NCI-H128 (cell line): ENCODE data around the gene IL1RAPL1.

ENCODE experiments used
- DNase-seq: peaks from one replicate; lab custom pipeline; 2025; ENCODE audit not compliant: unreplicated experiment; lab: John Stamatoyannopoulos, UW

Gene IL1RAPL1

DNA sequence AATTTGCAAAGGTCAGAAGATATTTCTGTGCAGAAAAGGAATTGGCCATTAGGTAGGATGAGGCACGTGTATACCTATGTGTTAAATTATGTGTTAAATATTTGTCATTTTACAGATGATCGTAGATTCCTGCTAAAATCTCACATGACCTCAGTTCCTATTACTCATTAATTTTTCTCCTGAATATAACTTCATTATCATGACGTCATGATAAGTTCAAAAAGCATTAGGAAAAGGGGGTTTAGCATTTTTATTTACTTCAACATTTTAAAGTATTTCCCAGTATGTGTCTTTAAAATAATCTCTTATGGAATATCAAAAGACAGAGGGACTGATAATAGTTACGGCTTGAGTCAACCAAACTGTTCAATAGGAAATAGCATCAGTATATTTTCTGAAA, 372.8 kb downstream of the IL1RAPL1 start:
- no peak for DNase-seq

DNA sequence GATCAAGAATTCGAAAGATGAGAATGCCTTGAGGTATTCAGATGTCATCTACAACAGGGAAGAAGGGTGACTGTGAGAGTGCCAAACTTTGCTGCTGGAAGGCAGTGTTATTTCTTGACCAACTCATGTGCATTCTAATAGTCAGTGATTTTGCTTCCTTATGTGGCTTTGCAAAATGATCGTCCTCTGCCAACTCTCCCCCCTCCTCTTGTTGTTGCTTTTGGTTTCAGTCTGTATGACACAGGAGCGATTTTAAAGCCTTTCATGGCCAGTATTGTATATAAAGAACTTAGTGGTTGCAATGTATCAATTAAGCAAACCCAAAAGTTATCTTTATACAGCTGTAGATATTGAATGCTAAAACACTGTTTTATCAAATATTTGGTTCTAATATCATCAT, 379.1 kb downstream of the IL1RAPL1 start:
- DNase-seq, result no peak

DNA sequence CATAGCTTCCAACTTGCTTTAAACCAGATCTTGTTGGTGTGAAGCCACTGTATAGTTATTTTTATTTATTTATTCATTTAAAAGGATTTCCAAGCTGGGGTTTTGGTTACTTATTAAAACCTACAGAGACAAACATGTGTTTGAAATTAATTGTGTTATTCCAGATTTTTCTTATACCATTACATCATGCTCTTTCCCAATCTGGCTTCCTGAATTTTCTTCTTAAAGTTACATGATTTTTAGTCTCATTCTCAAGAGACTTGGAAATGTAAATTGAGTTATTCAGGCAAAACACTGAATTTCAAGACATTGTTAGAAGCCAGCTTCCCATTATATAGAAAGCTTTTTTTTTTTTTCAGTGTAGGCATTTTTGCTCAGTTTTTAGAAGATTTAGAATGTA, 381.9 kb downstream of the IL1RAPL1 start:
- DNase-seq, result no peak

DNA sequence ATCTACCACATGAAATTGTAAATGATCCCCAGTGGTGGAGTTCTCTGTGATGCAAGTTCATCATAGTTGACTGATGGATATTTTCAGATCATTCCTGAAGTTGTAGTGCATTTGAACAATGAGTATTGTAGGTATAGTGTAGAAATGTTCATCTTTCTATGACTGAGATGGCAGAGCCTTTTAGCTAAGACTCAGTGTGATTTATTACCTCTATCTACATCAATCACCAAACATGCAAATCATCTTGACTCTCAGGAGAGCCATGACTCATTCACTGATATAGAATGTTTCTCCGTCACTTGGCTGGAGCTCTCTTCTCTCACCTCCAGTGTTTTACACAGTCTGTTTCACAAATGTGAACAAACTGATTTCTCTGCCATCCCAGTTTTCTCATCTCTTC, 392.6 kb downstream of the IL1RAPL1 start:
- no peak for DNase-seq

DNA sequence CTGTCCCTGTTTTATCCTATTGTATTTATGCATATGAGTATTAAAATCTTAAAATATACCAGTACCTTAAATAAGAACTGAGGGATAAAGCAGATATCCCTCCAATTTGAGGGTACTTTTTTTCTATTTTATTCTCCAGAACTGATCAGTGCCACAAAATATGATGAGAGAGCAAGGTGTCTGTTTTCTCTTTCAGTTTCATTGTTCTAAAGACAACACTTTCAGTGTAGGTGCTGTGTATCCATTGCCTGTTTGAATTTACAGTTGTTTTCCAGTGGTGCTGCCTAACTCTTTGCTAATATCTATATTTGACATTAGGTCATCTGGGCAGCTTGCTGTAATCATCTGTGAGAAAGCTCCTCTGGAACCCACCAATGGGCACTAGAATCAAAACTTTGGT, 394.7 kb downstream of the IL1RAPL1 start:
- DNase-seq, result no peak

DNA sequence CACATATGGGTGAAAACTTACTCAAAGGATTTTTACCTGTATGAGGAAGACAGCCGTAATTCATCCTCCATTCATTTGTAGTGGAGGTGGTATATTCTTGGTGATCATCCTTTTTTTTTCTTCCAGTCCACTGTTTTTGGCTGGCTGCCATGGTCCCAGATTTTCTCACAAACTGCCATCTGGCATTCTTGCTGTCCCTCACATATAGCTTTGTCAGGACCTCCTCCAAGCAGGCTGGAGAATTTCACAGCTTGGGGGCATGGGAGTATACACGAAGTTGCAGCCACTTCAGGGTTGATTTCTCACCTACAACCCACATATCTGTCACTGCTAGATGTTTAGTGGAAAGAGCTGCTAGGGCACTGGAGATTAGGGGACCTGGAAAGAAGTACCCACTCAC, 401.0 kb downstream of the IL1RAPL1 start:
- DNase-seq, result no peak

DNA sequence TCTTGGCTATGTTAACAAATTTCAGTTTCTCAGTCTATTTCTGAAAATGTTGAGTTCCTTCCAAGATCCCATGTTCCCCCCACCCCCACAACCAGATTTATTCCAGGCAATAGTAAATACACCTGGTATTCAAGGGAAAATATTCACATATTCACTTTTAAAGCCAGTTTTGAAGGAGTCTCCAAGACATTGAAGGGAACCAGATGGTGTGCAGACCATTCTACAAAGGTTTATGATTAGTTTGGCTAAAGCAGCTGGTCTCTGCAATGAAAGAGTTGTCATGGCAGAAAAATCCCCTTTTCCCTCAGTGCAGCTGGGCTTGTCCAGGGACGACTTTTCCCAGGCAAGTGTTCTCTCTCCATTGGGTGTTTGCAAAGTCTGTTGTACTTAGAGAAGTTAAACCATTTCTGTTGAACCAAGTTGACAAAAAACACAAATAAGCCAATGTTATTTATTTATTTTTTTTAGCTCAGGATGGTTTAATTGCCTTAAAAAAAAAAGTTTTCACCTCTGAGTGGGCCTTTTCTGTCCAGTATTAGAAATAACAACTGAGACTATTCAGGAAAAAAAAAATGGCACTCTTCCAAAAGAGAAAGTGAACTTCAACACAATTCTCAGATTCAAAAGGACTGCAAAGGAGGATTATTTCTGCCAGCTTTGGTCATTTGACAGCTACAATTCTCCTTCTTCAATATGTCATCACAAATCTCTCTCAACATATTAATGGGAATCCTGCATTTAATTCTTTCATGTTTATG, 410.6 kb downstream of the IL1RAPL1 start:
- DNase-seq, result no peak

DNA sequence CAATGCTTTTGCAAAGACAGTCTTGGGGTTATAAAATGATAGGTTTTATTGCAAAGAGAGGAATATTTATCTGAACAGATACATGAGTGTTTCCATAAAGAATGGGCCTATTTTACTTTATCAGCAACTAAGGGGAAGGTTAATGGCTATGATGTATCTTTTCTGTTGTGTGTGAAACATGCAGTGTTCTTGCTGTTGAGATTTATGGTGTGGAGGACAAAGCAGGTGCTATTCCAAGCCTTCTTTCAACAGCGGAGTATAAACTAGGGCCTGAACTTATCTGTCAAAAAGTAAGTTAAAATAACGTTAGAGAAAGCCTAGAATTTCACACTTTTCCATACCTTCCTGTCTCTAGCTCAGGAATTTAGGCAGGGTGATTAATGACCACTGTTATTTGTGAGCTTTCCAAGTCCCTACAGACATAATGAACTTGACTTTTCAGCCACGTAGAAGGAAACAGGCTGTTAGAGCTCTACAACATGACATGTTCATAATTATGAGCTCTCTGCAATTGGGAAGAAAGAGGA, 411.4 kb downstream of the IL1RAPL1 start:
- no peak for DNase-seq

DNA sequence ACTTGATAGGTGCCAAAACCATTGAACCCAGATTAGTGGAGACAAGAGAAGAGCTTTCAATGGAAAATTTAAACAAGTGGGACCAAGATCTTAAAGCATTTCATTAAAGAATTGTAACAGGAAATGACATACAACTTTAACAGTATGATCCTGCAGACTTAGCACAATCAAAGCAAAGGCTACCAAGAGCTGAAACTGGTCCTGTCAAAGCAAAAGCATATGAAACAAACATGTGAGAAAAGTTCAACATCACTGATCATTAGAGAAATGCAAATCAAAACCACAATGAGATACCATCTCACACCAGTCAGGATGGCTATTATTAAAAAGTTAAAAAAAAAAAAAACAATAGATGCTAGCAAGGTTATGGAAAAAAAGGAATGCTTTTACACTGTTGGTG, 425.6 kb downstream of the IL1RAPL1 start:
- DNase-seq, result no peak

DNA sequence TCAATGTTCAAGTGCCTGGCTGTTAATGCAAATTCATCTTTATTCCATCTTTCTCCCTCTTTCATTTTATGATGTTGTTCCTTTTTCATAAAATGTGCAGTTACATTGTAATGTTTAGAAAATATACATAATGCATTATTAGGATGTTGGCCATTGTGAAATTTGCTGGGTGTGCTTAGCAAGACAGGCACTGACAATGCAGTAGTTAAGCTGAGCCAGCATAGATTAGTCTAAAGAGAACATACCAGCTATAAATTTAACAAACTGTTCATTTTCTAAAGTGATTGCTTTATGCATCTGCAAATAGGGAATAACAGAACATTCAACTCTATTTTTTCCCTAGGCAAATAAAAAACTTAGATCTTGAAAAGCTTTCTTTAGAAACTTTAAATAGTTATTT, 436.0 kb downstream of the IL1RAPL1 start:
- no peak for DNase-seq

DNA sequence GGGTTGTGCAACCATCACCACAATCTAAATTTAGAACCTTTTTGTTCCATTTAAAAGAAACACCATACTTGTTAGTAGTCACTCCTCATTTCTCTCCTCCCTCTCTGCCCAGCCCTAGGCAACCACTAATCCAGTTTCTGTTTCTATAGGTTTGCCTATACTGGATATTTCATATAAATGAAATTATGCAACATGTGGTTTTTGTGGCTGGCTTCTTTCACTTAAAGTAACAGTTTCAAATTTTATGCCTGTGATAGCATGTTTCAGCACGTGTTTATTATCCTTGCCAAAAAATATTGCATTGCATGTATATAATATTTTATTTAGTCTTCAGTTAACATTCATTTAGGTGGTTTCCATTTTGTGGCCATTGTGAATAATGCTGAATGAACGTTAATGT, 437.6 kb downstream of the IL1RAPL1 start:
- no peak for DNase-seq

DNA sequence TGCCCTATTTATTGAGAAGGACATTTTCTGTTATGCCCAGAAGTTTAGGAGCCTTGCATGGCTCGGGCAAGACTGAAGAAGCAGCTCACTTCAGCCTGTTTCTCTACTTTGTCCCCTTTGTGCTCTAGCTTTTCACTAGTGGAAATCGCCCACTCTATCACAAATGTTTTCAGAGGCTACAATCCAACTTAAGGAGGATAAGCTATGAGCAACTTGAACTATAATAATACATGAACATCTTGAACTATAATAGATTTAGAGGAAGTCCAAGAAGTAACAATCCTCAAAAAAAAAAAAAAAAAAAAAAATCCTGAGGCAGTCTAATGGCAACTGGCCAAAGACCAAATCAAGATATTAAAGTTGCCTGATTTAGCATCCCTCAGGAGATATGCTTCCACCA, 452.3 kb downstream of the IL1RAPL1 start:
- no peak for DNase-seq

DNA sequence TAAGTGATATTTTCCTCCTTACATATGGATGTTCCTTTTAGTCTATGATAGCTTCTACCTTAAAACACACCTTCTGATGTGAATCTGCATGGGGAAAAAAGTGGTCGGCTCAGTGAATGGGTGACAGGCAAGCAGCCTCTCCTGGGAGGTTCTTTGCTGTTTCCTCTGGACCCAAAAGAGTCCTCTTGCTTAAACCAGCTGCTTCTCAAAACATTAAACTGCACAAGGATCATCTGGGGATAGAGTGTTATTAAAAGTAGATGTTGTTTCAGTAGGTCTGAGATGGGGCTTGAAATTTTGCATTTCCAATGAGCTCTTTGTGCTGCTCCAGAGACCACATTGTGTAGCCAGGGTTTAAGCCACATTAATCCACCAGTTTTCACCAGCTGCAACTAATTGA, 452.9 kb downstream of the IL1RAPL1 start:
- no peak for DNase-seq

DNA sequence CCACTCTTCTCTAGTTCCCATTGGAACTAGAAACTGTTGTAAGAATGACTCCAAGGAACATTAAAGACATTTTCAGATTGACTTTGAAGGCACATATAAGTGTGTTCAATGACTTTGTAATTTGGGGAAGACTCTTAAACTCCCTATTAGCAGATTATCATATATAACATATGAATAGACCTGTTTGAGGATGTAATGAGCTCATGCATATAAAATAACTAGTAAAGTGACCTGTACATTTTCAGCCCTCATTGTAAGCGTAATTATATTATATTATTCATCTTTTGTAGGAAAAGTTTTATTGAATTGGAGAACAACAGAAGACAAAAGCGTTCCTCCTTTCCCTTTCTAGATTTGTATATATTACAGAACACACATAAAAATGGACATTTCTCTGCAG, 455.1 kb downstream of the IL1RAPL1 start:
- DNase-seq, result no peak

DNA sequence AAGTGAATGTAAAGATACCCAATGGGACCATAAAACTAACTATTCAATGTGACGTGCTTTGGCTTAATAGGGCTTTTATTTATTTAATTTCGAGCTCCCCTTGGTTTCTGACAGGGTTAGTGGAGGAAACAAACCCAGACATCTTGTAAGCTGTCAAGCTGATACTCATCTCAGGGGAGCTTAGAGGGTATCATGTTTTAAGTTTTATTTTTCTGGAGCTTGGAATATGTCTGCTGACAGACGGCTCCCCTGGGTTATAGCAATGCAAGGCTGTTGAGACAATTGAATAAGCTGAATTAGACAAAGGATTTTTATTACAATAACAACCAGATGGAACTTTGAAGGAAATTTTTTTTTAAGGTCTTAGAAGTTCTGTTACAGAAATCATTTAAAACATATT, 456.5 kb downstream of the IL1RAPL1 start:
- DNase-seq, result no peak

DNA sequence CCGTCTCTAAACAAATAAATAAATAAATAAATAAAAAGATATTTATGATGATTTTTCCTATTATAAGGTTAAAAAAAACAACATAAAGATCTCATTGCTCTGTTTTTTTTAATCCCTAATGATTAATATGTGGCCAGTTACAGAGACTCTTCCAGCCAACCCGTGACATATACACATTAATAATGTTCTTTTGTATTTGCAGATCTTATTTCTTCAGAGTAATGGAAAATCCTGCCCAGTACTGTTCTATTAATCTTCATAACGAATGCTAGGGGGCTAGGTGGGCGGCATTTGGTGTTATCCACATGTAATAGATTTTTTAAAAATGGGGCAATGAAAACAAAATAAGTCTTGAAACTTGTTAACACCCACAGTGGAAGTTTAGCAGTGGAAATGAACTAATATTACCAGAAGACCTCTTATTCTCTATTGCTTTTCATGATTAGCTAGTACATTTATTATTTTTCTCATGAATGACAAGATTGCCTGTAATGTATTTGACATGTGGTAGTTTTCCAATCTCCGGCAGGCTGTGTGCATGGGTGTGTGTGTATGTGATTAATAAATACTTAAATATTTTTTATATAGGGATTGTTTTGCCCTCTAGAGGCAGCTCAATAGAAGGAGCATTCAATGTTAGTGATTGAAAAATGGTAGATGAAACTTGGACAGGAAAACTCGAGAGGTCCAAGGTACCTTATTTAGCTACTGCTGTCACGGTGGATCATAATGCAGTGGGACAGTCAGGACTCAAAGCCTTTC, 457.4 kb downstream of the IL1RAPL1 start:
- DNase-seq, result no peak

DNA sequence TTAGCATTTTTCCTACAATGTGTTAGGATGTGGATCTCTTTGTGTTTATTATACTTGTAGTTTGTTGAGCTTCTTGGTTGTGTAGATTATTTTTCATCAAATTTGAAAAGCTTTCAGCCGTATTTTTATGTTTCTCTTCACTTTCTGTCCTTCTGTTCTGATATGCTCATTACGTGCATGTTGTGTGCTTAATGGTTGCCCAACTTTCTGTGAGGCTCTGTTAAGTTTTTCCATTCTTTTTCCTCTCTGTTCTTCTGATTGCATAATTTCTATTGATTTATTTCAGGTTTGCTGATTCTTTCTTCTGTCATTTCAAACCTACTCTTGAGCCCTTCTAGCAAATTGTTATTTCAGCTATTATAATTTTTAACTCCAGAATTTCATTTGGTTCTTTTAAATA, 478.2 kb downstream of the IL1RAPL1 start:
- DNase-seq, result no peak

DNA sequence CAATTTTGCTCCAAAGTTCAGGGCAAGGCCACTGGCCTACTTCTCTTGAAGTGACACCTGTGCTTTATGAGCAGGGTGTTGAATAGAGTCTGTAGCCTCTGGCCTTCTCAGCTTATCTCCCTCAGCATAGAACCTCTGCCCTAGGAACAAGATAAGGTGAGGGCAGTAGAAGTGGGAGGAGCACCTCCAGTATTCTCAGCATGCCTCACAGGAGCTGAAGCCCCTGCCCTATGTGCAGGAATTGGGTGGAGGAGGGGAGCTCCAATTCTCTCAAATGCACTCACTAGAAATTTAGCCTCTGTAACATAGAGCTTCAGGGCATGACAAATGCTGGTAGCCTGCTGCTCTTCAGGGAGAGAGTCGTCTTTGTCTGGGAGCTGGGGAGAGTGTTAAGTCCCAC, 479.3 kb downstream of the IL1RAPL1 start:
- DNase-seq, result no peak

DNA sequence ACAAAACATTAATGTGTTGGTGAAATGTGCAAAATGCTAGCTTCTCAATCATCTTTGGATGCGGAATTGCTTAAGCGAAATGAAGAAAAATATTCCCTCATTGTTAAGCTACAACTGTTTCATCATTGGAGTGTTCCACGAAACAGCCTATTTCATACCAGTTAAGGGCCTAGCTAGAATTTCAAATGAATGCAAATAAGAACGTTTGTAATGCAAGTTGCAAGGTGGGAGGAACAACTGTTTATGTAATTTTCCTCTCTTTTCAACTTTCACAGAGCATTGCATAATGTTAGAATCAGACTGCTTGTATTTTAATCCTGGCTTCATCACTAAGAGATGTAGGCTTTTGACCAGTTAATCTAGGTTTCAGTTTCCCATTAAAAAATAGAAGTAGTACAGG, 480.1 kb downstream of the IL1RAPL1 start:
- no peak for DNase-seq

DNA sequence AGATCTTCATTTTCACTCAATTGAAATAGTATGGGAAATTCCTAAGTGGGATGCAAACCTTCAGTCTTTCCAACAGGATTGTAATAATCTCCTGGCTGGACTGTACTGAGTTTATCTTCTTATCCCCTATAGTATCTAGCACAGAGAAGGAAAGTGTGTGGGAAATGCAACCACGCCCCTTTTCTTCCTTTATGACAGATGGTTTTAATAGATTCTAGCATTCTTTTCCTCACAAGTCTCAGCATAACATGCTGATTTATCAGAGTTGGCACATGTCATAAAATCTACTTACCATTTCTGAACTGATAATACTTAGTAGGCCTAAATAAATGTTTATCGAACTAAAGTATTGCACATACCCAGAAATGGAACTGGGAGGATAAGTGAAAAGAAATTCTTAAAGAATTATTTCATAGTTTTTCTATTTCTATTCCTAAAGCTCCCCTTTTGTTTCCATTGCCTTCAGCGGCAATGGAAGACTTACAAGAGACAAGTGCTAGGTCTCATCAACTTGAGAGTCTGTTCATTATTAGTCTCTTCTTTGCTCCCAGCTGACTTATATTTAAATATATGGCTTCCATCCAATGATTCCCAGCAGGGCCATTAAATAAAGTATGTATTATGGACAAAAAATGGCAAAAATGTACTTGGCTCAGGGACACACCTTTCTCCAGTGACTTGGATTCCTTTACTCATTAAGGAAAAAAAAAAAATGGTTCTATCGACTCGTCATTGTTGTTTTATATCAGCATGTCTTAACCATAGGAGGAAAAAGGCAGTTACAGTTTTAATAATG, 484.5 kb downstream of the IL1RAPL1 start:
- no peak for DNase-seq

DNA sequence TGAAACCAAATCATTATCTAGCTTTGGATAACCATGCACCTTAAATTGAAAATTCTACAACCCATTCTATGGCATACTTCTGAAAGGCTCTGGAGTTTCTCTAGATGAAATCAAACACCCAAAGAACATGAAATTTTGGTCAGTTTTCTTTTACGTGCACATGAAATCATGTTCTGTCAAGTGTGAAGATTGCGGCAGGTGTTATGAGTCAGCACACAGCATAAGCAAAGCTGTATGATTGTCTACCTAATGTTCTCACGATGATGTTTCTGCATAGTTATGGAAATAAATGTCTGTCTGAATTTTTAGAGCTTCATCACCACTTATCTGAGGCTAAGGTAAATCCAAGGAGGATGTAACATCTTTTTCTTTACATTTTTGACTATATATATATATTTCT, 495.3 kb downstream of the IL1RAPL1 start:
- no peak for DNase-seq

DNA sequence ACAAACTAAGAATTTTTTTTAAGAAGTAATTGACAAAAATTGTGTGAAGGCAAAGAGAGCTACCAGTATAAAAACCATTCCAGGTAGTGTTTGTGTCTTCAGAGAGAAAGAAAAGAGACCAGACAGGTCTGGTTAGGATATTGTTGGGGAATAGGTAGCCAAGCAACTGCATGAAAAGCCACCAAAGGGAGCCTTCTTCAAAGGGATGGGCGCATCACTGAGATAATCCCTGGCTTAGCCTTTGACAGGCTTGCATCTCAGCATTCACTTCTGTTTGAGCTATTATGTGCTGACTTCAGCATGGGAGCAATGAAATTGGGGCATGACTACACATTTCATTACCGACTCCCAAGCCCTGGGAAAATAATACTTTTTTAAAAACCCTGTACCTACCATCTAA, 496.6 kb downstream of the IL1RAPL1 start:
- DNase-seq, result no peak
